C4-2B (cell line): Measurements from ENCODE around the gene ICA1L.

Source experiments
- CTCF ChIP-seq: fragments of 450-650 bp; conservative IDR thresholded peaks from 2 replicates; pipeline ENCODE4 v1.5.1; 2017; ENCODE audit warnings: mild to moderate bottlenecking
- ZFX ChIP-seq: fragments of 450-650 bp; IDR thresholded peaks from 2 replicates; pipeline ENCODE4 v1.6.1; 2017

GRCh38 chr2:202858601-202859000 is 13.0 kb downstream of the ICA1L start:
- TF ChIP-seq CTCF: no peak
- no peak for TF ChIP-seq ZFX
